Endothelial cell (in vitro differentiated cells): ENCODE data around the gene SLC6A12. TPM values are rescaled to one million over a fixed set of nuclear protein-coding genes. Genes with fewer than 3 reads are reported as not detected.

Experiments used
- DNase-seq: peaks from one replicate; pipeline ENCODE4 v3.0.0; 2021; ENCODE audit warnings: low spot score
- H3K27ac Mint-ChIP-seq: one replicate; pipeline ENCODE4 v1.8.0; 2021; ENCODE audit warnings: mixed read lengths, inconsistent platforms; ENCODE audit not compliant: unreplicated experiment
- H3K27me3 Mint-ChIP-seq: one replicate; pipeline ENCODE4 v1.8.0; 2021; ENCODE audit warnings: mild to moderate bottlenecking, moderate library complexity, mixed read lengths, inconsistent platforms; ENCODE audit not compliant: unreplicated experiment
- H3K36me3 Mint-ChIP-seq: one replicate; pipeline ENCODE4 v1.8.0; 2021; ENCODE audit warnings: mild to moderate bottlenecking, low read depth, mixed read lengths, inconsistent platforms; ENCODE audit not compliant: unreplicated experiment
- H3K4me1 Mint-ChIP-seq: one replicate; pipeline ENCODE4 v1.8.0; 2021; ENCODE audit warnings: mild to moderate bottlenecking, mixed read lengths, inconsistent platforms; ENCODE audit not compliant: unreplicated experiment
- H3K4me3 Mint-ChIP-seq: one replicate; pipeline ENCODE4 v1.8.0; 2021; ENCODE audit warnings: mild to moderate bottlenecking, mixed read lengths, inconsistent platforms; ENCODE audit not compliant: unreplicated experiment
- H3K9me3 Mint-ChIP-seq: one replicate; pipeline ENCODE4 v1.8.0; 2021; ENCODE audit warnings: mixed read lengths, inconsistent platforms; ENCODE audit not compliant: unreplicated experiment
- total RNA-seq: library from RNA; stranded (reverse); fragmentation: NEBNext Ultra II Directional; extraction: Animal tissue kit (Norgen Biotek cat#: 25700); gene quantifications from one replicate; pipeline ENCODE4 v1.2.1, GENCODE V29; 2021; ENCODE audit not compliant: unreplicated experiment
- TF ChIP-seq, protein P1 (sequence below): fragments of 200-600 bp; sonication (generic); IDR thresholded peaks from one replicate; pipeline ENCODE4 v1.5.0; 2021; ENCODE audit warnings: antibody characterized with exemption; ENCODE audit not compliant: unreplicated experiment

The SLC6A12 gene
- total RNA-seq, 1 donor from 2014 or later = 0.26 TPM

DNA sequence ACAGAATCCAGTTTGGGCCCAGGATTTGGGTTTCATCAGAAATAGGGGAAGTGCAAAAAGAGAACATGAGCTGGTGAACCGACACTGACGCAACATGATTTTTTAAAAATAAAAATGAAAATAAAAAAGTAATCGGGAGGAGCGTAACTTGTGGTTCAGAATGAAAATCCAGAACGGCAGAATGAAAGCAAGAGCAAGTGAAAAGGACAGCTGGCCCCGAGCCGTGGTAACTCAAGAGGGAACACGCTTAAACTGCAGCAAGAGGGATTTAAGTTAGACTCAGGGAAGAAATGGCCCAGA is 1.6 kb downstream of the SLC6A12 start:
- peaks cover 18% of the 10 kb centered on the region for H3K4me1 Mint-ChIP-seq
- DNase-seq = no peak
- TF ChIP-seq, protein P1, sequence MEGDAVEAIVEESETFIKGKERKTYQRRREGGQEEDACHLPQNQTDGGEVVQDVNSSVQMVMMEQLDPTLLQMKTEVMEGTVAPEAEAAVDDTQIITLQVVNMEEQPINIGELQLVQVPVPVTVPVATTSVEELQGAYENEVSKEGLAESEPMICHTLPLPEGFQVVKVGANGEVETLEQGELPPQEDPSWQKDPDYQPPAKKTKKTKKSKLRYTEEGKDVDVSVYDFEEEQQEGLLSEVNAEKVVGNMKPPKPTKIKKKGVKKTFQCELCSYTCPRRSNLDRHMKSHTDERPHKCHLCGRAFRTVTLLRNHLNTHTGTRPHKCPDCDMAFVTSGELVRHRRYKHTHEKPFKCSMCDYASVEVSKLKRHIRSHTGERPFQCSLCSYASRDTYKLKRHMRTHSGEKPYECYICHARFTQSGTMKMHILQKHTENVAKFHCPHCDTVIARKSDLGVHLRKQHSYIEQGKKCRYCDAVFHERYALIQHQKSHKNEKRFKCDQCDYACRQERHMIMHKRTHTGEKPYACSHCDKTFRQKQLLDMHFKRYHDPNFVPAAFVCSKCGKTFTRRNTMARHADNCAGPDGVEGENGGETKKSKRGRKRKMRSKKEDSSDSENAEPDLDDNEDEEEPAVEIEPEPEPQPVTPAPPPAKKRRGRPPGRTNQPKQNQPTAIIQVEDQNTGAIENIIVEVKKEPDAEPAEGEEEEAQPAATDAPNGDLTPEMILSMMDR = no peak
- no peaks in the 10 kb centered on the region for H3K36me3 Mint-ChIP-seq
- H3K27ac Mint-ChIP-seq = no peak overlapping the region
- H3K4me3 Mint-ChIP-seq = no peak overlapping the region
- peaks cover 11% of the 10 kb centered on the region for H3K27me3 Mint-ChIP-seq
- no peaks in the 10 kb centered on the region for H3K9me3 Mint-ChIP-seq

DNA sequence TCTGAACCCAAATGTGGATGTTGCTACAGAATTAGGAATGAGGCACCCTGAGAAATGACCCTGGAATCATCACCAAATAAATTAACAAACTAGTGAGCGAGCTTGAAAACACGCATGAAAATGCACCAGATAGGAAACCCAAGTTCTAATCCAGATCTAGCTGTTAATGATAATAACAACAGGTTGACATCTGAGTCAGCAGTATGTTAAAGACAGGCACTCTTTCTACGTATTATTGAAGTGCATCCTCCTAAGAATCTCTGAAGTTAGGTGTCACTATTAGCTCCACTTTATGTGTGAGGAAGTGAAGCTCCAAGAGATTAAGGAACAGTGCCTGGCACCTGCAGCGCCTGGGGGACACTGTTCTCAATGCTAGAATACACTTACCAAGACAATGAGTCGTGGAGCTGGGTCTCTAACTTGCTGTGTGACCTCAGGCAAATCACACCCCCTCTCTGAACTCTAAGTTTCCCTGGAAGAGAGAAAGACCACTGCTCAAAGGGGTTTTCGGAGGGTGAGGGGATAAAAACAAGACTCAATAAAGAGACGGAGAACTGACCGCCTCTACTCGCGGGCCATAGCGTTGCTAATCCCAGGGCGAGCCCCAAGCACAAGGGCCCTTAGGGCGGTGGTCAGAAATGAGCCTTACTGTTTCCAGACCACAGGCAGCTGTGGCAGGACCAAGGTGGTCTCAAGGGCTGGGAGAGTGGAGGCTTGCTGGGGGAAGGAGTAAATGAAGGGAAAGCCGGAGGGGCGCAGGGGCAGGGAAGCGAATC is 2.1 kb downstream of the SLC6A12 start:
- TF ChIP-seq, protein P1 = no peak
- Mint-ChIP-seq H3K27me3 (peaks cover 8% of the 10 kb centered on the region), H3K4me3 (no peak overlapping the region), H3K27ac (no peak overlapping the region), H3K9me3 (no peaks in the 10 kb centered on the region), H3K36me3 (no peaks in the 10 kb centered on the region), H3K4me1 (peaks cover 18% of the 10 kb centered on the region)
- DNase-seq = no peak

DNA sequence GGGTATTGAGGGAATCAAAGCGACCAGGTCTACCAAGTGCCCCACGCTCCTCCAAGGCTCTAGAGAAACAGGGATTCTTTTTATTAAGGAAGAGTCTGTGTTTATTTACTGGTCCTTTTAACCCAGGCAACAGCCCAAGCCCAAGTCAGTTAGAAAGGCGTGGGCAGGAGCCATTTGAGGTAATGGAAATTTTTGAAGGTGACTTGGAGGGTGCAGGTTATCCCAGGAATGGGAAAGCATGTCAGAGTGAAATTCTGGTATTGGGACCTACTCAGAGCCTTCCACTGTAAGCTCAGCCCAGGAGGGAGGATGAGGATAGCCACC is 2.9 kb downstream of the SLC6A12 start:
- Mint-ChIP-seq H3K9me3 (no peaks in the 10 kb centered on the region), H3K4me1 (peaks cover 18% of the 10 kb centered on the region), H3K36me3 (no peaks in the 10 kb centered on the region), H3K4me3 (no peak overlapping the region), H3K27ac (no peak overlapping the region), H3K27me3 (peaks cover 8% of the 10 kb centered on the region)
- no peak for DNase-seq
- TF ChIP-seq, protein P1 = no peak

DNA sequence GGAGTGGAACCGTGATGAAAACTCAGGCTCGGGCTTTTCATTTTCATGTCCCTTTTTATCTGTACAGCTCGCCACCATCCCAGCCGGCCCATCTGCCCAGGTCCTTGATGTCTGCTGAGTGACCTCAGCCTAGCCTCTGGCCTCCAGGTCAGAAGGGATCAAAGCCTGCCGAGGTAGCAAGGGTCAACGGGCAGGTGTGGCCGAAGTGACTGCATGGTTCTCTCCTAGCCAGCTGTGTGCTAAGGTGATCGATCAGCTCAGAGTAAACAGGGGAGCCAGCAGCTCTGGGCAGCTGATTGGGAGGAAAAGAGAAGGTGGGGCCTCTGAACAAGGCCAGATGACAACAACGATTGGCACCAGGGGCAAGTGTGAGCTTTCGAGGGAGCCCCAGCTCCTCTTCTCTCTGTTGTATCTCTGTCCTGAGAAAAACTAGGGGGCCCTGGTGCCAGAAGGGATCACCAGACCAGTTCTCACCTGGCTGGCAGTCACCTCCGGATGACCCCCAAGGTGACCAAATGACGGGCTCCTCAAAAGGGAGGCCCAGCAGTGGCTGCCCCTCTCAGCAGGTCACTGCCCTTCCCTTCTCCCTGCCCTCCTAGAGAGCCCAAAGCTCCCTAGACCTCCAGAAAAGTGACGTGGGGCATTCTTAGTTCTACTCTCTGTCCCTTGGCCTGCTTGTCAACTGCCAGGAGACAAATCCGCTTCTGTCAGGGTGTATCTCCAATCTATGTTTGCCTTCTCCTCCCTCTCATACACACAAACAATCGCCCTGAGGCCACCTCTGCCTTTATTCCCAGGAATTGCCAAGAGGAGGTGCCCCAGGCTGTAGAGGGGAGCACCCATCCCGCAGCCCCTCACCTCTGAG is 3.4 kb downstream of the SLC6A12 start:
- Mint-ChIP-seq H3K36me3 (no peaks in the 10 kb centered on the region), H3K4me3 (no peak overlapping the region)

More for the DNA sequence above, 3.4 kb downstream of the SLC6A12 start:
- peaks cover 18% of the 10 kb centered on the region for H3K4me1 Mint-ChIP-seq
- TF ChIP-seq, protein P1 = no peak
- peaks cover 8% of the 10 kb centered on the region for H3K27me3 Mint-ChIP-seq
- H3K27ac Mint-ChIP-seq = no peak overlapping the region
- H3K9me3 Mint-ChIP-seq = no peaks in the 10 kb centered on the region
- DNase-seq = no peak
